Measurements from ENCODE around the gene IBA57.

IBA57 gene

DNA sequence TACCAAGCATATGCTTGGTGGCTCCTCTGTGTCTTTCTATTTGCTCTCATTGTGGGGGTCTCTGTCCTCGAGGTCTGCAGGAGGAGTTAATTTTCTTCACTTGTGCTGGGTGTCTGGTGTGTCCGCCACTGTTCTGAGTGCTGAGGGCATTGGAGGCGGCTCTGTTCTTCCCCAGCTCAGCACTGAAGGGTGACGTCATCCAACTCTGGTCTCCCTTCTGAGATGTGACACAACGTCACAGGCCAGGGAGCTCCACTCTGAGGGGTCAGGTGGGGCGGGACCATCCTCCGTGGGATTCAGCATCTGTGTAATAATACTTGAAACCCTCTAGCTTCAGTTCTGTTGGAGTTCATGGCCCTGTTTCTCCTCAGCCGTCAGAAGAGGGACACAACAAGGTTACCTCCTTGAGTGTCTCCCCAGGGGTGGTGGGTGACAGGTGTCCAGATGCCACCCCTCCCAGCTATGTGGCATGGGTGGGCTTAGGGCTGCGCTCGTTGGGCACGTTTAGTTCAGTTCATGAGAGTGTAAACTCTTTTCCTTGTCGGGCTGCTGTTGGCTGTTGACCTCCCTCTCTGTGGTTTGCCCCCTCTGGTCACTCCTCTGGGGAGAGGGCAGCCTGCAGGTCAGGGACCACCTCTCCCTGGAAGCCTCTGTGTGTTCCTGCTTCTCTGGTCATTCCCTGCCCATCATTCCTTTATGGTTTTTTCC lies 3.1 kb downstream of the IBA57 start:
- no peak for DNase-seq
- Histone ChIP-seq H3K27ac (ENCODE audit: low read length, poor library complexity, severe bottlenecking) (no peak overlapping the region), H2BK120ac (ENCODE audit: low read depth, low read length) (no peak overlapping the region), H3K14ac (ENCODE audit: low read length in 2 of 2) (no peak overlapping the region), H4K8ac (ENCODE audit: low read length) (no peak overlapping the region), H3K4me1 (ENCODE audit: control insufficient read depth, insufficient read depth, low read depth, low read length) (peaks cover 16% of the 10 kb centered on the region), H3K27me3 (ENCODE audit: control insufficient read depth in 1 of 2, insufficient read depth in 1 of 2, low read length in 2 of 2) (no peaks in the 10 kb centered on the region), H3K9ac (ENCODE audit: low read length) (no peak overlapping the region), H3K79me1 (replicated peaks; ENCODE audit: low read length, poor library complexity, severe bottlenecking) (peaks cover 48% of the 10 kb centered on the region), H3K4me3 (ENCODE audit: insufficient read depth in 1 of 2, low read depth in 1 of 2, low read length in 2 of 2) (no peak overlapping the region), H3K23ac (ENCODE audit: low read length in 2 of 2) (peak overlapping the region in 1 of 2 experiments; percentile 79), H3K4ac (ENCODE audit: low read depth in 1 of 2, low read length in 2 of 2) (no peak overlapping the region), H2AFZ (ENCODE audit: low read depth, low read length) (no peak overlapping the region), H2AK5ac (ENCODE audit: low read length, severe bottlenecking) (no peak overlapping the region), H3K36me3 (ENCODE audit: control insufficient read depth in 1 of 2, insufficient read depth in 2 of 2, low read depth in 1 of 2, low read length in 2 of 2) (peaks cover 0 to 22% of the 10 kb centered on the region in 2 experiments), H2BK12ac (ENCODE audit: low read length in 2 of 2) (peak overlapping the region in 1 of 2 experiments; percentile 10), H2BK5ac (ENCODE audit: low read depth, low read length, poor library complexity, severe bottlenecking) (no peak overlapping the region), H3K9me3 (ENCODE audit: control insufficient read depth, low read length) (no peaks in the 10 kb centered on the region), H2BK15ac (ENCODE audit: low read depth, poor library complexity, severe bottlenecking) (no peak overlapping the region), H4K91ac (ENCODE audit: low read length) (no peak overlapping the region), H3K4me2 (ENCODE audit: low read length, poor library complexity, severe bottlenecking) (no peak overlapping the region), H3K18ac (ENCODE audit: low read depth in 1 of 2, low read length in 2 of 2) (no peak overlapping the region)
- 88% methylated on average over 12 of the region's 12 CpGs for WGBS

- DNase-seq: peak; percentile 38
- no peak overlapping the region for H3K27ac ChIP-seq (ENCODE audit: low read length, poor library complexity, severe bottlenecking)
- H4K8ac ChIP-seq (ENCODE audit: low read length): no peak overlapping the region
- no peak overlapping the region for H2AK5ac ChIP-seq (ENCODE audit: low read length, severe bottlenecking)
- peaks cover 0 to 17% of the 10 kb centered on the region in 2 experiments for H3K36me3 ChIP-seq (ENCODE audit: control insufficient read depth in 1 of 2, insufficient read depth in 2 of 2, low read depth in 1 of 2, low read length in 2 of 2)
- no peak overlapping the region for H2BK15ac ChIP-seq (ENCODE audit: low read depth, poor library complexity, severe bottlenecking)
- H2AFZ ChIP-seq (ENCODE audit: low read depth, low read length): no peak overlapping the region
- H4K91ac ChIP-seq (ENCODE audit: low read length): no peak overlapping the region
- H3K4me3 ChIP-seq (ENCODE audit: insufficient read depth in 1 of 2, low read depth in 1 of 2, low read length in 2 of 2): no peak overlapping the region
- H3K79me1 ChIP-seq (replicated peaks; ENCODE audit: low read length, poor library complexity, severe bottlenecking): peaks cover 46% of the 10 kb centered on the region
- no peak overlapping the region for H3K9ac ChIP-seq (ENCODE audit: low read length)
- H3K9me3 ChIP-seq (ENCODE audit: control insufficient read depth, low read length): no peaks in the 10 kb centered on the region
- no peak overlapping the region for H3K14ac ChIP-seq (ENCODE audit: low read length in 2 of 2)
- H3K18ac ChIP-seq (ENCODE audit: low read depth in 1 of 2, low read length in 2 of 2): no peak overlapping the region
- no peak overlapping the region for H2BK5ac ChIP-seq (ENCODE audit: low read depth, low read length, poor library complexity, severe bottlenecking)
- H3K4me1 ChIP-seq (ENCODE audit: control insufficient read depth, insufficient read depth, low read depth, low read length): peaks cover 18% of the 10 kb centered on the region
- H3K4me2 ChIP-seq (ENCODE audit: low read length, poor library complexity, severe bottlenecking): no peak overlapping the region
- H3K23ac ChIP-seq (ENCODE audit: low read length in 2 of 2): no peak overlapping the region
- H3K4ac ChIP-seq (ENCODE audit: low read depth in 1 of 2, low read length in 2 of 2): no peak overlapping the region
- H2BK12ac ChIP-seq (ENCODE audit: low read length in 2 of 2): no peak overlapping the region
- no peaks in the 10 kb centered on the region for H3K27me3 ChIP-seq (ENCODE audit: control insufficient read depth in 1 of 2, insufficient read depth in 1 of 2, low read length in 2 of 2)
- no peak overlapping the region for H2BK120ac ChIP-seq (ENCODE audit: low read depth, low read length)
- 97% methylated on average over 2 of the region's 2 CpGs for WGBS
Measured at GRCh38 chr1:228169345-228169744, 3.7 kb downstream of the IBA57 start.

- no peak for DNase-seq
- Histone ChIP-seq H2AFZ (ENCODE audit: low read depth, low read length) (no peak overlapping the region), H3K4me2 (ENCODE audit: low read length, poor library complexity, severe bottlenecking) (no peak overlapping the region), H2BK12ac (ENCODE audit: low read length in 2 of 2) (no peak overlapping the region), H2AK5ac (ENCODE audit: low read length, severe bottlenecking) (no peak overlapping the region), H4K91ac (ENCODE audit: low read length) (no peak overlapping the region), H3K36me3 (ENCODE audit: control insufficient read depth in 1 of 2, insufficient read depth in 2 of 2, low read depth in 1 of 2, low read length in 2 of 2) (peaks cover 5 to 29% of the 10 kb centered on the region in 2 experiments), H3K4me1 (ENCODE audit: control insufficient read depth, insufficient read depth, low read depth, low read length) (peaks cover 15% of the 10 kb centered on the region), H3K23ac (ENCODE audit: low read length in 2 of 2) (no peak overlapping the region), H2BK120ac (ENCODE audit: low read depth, low read length) (no peak overlapping the region), H2BK5ac (ENCODE audit: low read depth, low read length, poor library complexity, severe bottlenecking) (no peak overlapping the region), H3K27me3 (ENCODE audit: control insufficient read depth in 1 of 2, insufficient read depth in 1 of 2, low read length in 2 of 2) (no peaks in the 10 kb centered on the region), H3K14ac (ENCODE audit: low read length in 2 of 2) (no peak overlapping the region), H2BK15ac (ENCODE audit: low read depth, poor library complexity, severe bottlenecking) (no peak overlapping the region), H3K9ac (ENCODE audit: low read length) (no peak overlapping the region), H3K18ac (ENCODE audit: low read depth in 1 of 2, low read length in 2 of 2) (no peak overlapping the region), H4K8ac (ENCODE audit: low read length) (no peak overlapping the region), H3K4me3 (ENCODE audit: insufficient read depth in 1 of 2, low read depth in 1 of 2, low read length in 2 of 2) (no peak overlapping the region), H3K27ac (ENCODE audit: low read length, poor library complexity, severe bottlenecking) (no peak overlapping the region), H3K9me3 (ENCODE audit: control insufficient read depth, low read length) (no peaks in the 10 kb centered on the region), H3K79me1 (replicated peaks; ENCODE audit: low read length, poor library complexity, severe bottlenecking) (peaks cover 54% of the 10 kb centered on the region), H3K4ac (ENCODE audit: low read depth in 1 of 2, low read length in 2 of 2) (no peak overlapping the region)
- 96% methylated on average over 6 of the region's 7 CpGs for WGBS
Measured at GRCh38 chr1:228170666-228171065, 5.1 kb downstream of the IBA57 start.

- H3K9ac ChIP-seq (ENCODE audit: low read length): no peak overlapping the region
- H3K4me1 ChIP-seq (ENCODE audit: control insufficient read depth, insufficient read depth, low read depth, low read length): peaks cover 13% of the 10 kb centered on the region
- no peak overlapping the region for H2AK5ac ChIP-seq (ENCODE audit: low read length, severe bottlenecking)
- peaks cover 55% of the 10 kb centered on the region for H3K79me1 ChIP-seq (replicated peaks; ENCODE audit: low read length, poor library complexity, severe bottlenecking)
- no peak overlapping the region for H3K4ac ChIP-seq (ENCODE audit: low read depth in 1 of 2, low read length in 2 of 2)
- DNase-seq: no peak
- H4K91ac ChIP-seq (ENCODE audit: low read length): no peak overlapping the region
- no peaks in the 10 kb centered on the region for H3K9me3 ChIP-seq (ENCODE audit: control insufficient read depth, low read length)
- H2BK12ac ChIP-seq (ENCODE audit: low read length in 2 of 2): no peak overlapping the region
- H4K8ac ChIP-seq (ENCODE audit: low read length): no peak overlapping the region
- H2BK5ac ChIP-seq (ENCODE audit: low read depth, low read length, poor library complexity, severe bottlenecking): no peak overlapping the region
- no peak overlapping the region for H3K4me3 ChIP-seq (ENCODE audit: insufficient read depth in 1 of 2, low read depth in 1 of 2, low read length in 2 of 2)
- H3K27ac ChIP-seq (ENCODE audit: low read length, poor library complexity, severe bottlenecking): no peak overlapping the region
- H3K23ac ChIP-seq (ENCODE audit: low read length in 2 of 2): no peak overlapping the region
- no peak overlapping the region for H3K4me2 ChIP-seq (ENCODE audit: low read length, poor library complexity, severe bottlenecking)
- H2AFZ ChIP-seq (ENCODE audit: low read depth, low read length): no peak overlapping the region
- H3K14ac ChIP-seq (ENCODE audit: low read length in 2 of 2): no peak overlapping the region
- H2BK15ac ChIP-seq (ENCODE audit: low read depth, poor library complexity, severe bottlenecking): peak overlapping the region; percentile 2
- WGBS: 83% methylated on average over 10 of the region's 10 CpGs
- no peaks in the 10 kb centered on the region for H3K27me3 ChIP-seq (ENCODE audit: control insufficient read depth in 1 of 2, insufficient read depth in 1 of 2, low read length in 2 of 2)
- no peak overlapping the region for H2BK120ac ChIP-seq (ENCODE audit: low read depth, low read length)
- no peak overlapping the region for H3K18ac ChIP-seq (ENCODE audit: low read depth in 1 of 2, low read length in 2 of 2)
- peaks cover 5 to 35% of the 10 kb centered on the region in 2 experiments for H3K36me3 ChIP-seq (ENCODE audit: control insufficient read depth in 1 of 2, insufficient read depth in 2 of 2, low read depth in 1 of 2, low read length in 2 of 2)
Measured at GRCh38 chr1:228171221-228171891, 5.8 kb downstream of the IBA57 start.

Measured in mesenchymal stem cell (in vitro differentiated cells and primary cell).